SH-SY5Y (cell line): ENCODE measurements around the gene LRP8.
A peak's percentile ranks its signal among the peaks of the same experiment; 100 is the strongest.

ENCODE experiments used
- GATA2 ChIP-seq: IDR thresholded peaks from 2 replicates; pipeline ENCODE4 v1.6.1; 2011; ENCODE audit warnings: mild to moderate bottlenecking, low read depth, low read length
- GATA3 ChIP-seq: IDR thresholded peaks from 2 replicates; pipeline ENCODE4 v1.6.1; 2011; ENCODE audit warnings: low read depth, mild to moderate bottlenecking, low read length, moderate library complexity

Gene LRP8

GRCh38 chr1:53220171-53220961 lies 107.5 kb downstream of the LRP8 start, which contains the start of gene CZIB:
TSS of gene CZIB (minus strand) at chr1:53220634. CDS start at chr1:53220575, 59 bp downstream.
- TF ChIP-seq GATA2: no peak
- TF ChIP-seq GATA3: no peak

- TF ChIP-seq GATA3: no peak
- TF ChIP-seq GATA2: no peak
Measured at GRCh38 chr1:53219711-53220110, 108.2 kb downstream of the LRP8 start.

DNA sequence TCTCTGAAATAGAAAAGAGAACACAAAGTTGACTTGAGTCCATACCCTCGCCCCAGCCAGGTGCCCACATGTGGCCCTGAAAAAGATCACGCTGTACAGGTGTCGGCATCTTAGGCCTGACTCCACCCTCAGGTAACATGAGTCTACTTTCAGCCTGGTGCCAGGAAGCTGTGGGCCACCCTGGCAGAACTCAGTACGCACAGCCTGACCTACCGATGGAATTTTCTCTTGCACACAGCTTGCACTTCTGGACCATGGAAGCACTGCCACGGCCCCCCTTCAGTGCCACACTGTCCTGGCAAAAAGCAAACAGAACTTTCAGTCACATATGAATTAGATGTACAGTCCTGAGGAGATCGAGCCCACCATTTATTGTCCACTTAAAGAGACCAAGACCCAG lies 109.7 kb downstream of the LRP8 start:
- TF ChIP-seq GATA2: no peak
- TF ChIP-seq GATA3: no peak

DNA sequence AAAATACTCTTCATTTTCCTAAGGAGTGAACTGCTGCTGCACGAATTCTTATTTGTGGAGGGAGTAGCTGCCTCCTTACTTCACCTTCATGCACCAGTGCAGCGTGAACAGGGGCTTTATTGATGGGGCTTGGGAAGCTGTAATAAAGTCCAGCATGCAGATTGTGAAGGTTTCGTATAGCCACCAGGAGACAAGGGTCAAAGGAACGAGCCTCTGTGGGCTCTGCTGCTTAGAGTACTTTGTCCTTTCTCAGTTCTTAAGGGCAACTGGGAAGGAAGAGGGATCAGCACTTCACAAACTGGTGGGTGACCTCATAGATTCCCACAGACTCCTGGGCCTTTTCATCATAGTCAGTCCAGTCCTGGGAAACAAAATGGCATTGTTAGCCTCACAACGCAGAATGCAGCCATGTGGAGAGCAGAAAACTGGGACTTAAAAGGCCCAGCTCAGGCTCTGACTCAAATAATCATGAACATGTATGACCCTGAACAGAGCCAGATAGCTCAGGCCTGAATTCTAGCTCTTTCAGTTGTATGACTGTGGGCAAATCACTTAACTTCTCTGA lies 113.4 kb downstream of the LRP8 start:
- TF ChIP-seq GATA2 (no peak), GATA3 (no peak)

- no peak for TF ChIP-seq GATA2
- TF ChIP-seq GATA3: no peak
Measured at GRCh38 chr1:53210954-53211353, 116.9 kb downstream of the LRP8 start.

DNA sequence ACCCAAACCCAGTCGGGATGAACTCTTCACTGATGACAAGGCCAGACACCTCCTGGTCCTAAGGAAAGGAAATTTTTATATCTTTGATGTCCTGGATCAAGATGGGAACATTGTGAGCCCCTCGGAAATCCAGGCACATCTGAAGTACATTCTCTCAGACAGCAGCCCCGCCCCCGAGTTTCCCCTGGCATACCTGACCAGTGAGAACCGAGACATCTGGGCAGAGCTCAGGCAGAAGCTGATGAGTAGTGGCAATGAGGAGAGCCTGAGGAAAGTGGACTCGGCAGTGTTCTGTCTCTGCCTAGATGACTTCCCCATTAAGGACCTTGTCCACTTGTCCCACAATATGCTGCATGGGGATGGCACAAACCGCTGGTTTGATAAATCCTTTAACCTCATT lies 117.5 kb downstream of the LRP8 start:
- no peak for TF ChIP-seq GATA3
- TF ChIP-seq GATA2: no peak

DNA sequence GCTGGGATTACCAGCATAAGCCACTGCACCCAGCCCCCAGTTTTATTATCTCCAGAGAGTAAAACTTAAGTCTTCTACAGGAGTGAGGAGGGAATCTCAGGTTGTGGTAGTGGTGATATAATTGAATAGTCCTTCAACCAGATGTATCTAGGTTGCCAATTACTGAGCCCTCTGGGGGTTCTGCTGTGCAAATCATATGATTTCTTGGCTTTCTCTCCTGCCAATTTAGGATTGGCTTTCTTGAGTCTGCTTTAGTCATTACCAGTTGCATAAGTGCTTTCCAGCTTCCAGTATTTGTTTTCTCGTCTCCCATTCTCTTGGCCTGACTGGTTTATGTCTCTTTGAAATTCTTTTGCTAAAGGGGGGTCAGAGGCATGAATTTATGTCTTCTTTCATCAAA lies 120.1 kb downstream of the LRP8 start:
- TF ChIP-seq GATA2 (no peak), GATA3 (no peak)

GRCh38 chr1:53206735-53207379 lies 121.0 kb downstream of the LRP8 start:
- TF ChIP-seq GATA2: no peak

DNA sequence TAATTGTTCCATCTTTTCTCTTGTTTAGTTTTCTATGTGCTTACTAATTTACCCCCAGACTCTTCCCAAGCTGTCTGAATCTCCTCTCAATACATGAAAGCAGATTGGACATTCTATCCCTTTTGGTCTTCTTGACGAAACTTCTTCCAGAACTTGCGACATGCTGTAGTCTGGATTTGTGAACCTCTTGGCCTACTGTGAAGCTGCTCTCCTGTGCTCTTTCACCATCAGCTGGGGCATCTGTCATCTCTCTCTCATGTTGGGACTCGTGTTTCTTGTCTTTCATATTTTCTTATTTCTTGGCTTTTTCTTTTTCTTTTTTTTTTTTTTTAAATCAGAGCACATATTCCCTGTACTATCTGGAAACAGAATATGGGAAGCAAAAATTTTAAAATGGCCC lies 124.4 kb downstream of the LRP8 start:
- TF ChIP-seq GATA3 (no peak), GATA2 (no peak)

GRCh38 chr1:53198241-53198651 lies 129.6 kb downstream of the LRP8 start:
- TF ChIP-seq GATA2: no peak
- no peak for TF ChIP-seq GATA3

DNA sequence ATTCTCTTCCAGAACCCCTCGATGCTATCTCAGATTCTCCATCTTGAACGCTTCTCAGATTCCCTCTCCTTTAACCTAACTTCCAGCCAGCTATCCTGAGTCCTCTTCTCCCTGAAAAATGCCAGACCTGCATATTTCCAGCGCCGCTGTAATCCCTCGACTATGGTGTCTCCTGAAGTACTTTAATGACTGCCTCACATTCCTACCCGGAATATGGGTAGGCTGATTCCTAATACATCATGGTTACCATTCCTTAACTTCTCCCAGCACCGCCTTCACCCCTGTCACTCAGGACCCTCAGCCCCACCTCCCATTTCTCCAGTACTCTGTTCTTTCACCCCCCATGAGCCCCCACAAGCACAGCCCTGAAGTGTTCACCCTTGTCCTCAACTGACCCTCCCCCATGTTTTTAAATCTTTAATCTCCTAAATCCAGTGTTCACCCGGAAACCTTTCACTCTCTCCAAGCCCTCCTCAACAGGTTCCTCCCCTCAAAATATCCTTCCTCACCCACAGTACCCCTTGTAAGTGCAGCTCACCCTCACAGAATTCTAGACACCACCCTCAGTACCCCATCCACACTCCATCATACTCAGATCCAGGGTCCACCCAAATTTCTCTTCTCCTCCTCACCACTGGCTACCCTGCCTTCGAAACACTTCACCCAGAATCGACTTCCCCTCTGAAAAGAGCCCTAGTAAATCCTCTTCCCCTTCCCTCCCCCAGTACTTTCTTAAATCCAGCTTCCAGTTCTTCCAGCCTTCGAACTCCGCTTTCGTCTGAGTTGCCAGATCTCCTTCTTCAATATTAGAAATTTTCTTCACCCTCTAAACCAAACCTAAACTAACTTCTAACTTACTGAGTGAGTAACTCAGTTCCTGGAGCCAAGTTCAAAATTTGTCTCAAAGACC lies 130.3 kb downstream of the LRP8 start:
- TF ChIP-seq GATA3 (no peak), GATA2 (no peak)

DNA sequence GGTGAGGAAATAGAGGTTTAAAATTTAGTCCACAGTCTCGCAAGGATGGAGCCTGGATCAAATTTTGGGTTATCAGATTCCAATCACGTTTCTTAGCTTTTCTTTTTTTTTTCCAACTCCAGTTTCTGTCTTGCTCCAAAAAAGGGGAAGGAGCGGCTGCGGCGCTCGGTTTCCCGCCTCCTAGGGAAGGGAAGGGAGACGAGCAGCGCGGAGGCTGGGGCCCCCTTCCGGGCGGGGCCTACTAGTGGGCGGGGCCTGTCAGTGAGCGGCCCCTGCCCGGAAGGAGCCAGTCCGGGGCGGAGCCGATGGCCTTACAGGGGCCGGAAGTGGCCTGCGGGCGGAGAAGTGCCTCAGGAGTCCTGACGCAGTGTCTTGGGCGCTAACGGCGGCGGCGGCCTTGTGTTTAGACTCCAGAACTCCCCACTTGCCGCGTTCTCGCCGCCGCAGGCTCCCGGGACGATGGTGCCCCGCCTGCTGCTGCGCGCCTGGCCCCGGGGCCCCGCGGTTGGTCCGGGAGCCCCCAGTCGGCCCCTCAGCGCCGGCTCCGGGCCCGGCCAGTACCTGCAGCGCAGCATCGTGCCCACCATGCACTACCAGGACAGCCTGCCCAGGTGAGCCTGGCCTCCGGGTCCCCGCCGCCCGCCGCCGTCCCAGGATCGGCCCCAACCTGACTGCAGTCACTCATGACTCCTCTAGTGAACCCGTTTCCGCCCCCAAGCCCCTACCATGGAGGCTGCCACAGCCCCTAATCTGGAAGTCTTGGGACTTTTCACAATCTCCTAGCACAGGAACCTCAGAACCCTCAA lies 131.2 kb downstream of the LRP8 start, which contains the start of gene CPT2:
TSS of gene CPT2 (plus strand) at position 340 of the 806 bp plus-strand sequence. CDS start at position 460, 120 bp downstream.
- TF ChIP-seq GATA2: peak; percentile 32
- TF ChIP-seq GATA3: no peak

GRCh38 chr1:53196017-53196484 lies 131.8 kb downstream of the LRP8 start:
- TF ChIP-seq GATA2 (no peak), GATA3 (0 out of 2 replicates have a peak, but pooled peaks have one; percentile 13)
